Testis (tissue), 2 donors: ENCODE results near the gene C19orf53.

Experiments used
- POLR2A ChIP-seq: fragments of 450-650 bp; IDR thresholded peaks from one replicate; pipeline ENCODE4 v1.6.1; 2017; ENCODE audit warnings: antibody characterized with exemption, mild to moderate bottlenecking, moderate library complexity
- TF ChIP-seq, protein P1 (sequence below), 3 experiments: fragments of 450-650 bp in 2 of 3; fragments of 200-600 bp in 1 of 3; sonication (generic) in 1 of 3; IDR thresholded peaks; one replicate each; pipeline ENCODE4 v1.5.1; 2016 to 2019; ENCODE audit warnings: antibody characterized with exemption in 3 of 3, mild to moderate bottlenecking in 2 of 3, moderate library complexity in 1 of 3

DNA sequence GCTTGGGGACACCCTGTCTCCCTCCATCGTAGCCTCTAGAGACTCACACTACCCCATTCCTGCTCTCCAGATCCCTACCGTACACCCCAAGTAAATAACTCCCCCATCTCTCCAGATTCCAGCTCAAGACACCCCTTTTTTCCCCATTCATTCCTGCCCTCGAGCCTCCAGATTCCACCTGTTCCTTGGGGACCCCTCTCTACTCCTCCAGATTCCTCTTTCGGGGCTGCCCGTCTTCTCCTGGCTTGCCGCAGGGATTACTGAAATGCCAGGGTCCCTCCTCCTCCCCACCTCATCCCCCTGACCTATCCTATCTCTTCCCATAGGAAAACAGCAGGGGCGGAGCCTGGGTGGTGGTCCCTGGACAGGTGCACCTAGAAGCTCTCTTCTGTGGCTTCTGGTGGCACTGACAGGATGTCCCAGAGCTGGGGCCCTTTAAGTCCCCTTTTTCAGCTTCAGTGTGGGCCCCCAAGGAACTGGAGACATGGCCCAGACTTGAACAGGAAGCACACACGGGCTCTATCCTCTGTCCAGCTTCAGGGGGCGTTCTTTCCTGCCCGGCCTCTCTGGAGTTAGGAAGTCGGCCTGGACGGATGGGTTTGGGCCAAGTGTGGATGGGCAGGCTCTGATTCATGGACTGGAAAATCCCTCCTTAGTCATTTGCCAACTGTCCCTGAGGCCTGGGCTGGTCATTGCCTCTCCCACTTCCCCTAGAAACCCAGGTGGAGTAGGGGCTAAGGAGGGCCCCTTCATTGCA lies 22.2 kb downstream of the C19orf53 start:
- no peak for TF ChIP-seq POLR2A
- TF ChIP-seq, protein P1, sequence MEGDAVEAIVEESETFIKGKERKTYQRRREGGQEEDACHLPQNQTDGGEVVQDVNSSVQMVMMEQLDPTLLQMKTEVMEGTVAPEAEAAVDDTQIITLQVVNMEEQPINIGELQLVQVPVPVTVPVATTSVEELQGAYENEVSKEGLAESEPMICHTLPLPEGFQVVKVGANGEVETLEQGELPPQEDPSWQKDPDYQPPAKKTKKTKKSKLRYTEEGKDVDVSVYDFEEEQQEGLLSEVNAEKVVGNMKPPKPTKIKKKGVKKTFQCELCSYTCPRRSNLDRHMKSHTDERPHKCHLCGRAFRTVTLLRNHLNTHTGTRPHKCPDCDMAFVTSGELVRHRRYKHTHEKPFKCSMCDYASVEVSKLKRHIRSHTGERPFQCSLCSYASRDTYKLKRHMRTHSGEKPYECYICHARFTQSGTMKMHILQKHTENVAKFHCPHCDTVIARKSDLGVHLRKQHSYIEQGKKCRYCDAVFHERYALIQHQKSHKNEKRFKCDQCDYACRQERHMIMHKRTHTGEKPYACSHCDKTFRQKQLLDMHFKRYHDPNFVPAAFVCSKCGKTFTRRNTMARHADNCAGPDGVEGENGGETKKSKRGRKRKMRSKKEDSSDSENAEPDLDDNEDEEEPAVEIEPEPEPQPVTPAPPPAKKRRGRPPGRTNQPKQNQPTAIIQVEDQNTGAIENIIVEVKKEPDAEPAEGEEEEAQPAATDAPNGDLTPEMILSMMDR (IDR thresholded peaks at IDR 0.05) = no peak
